Fibroblast of the aortic adventitia (primary cell): Measurements from ENCODE around the gene BCL2L1. TPM values are rescaled to one million over a fixed set of nuclear protein-coding genes. Genes with fewer than 3 reads are reported as not detected.

ENCODE experiments used
- DNase-seq: peaks from one replicate; pipeline ENCODE4 v3.0.0-alpha.2; 2010; ENCODE audit warnings: low read depth
- H3K4me3 ChIP-seq: 2 replicates; pipeline ENCODE4 v1.5.1; 2011; ENCODE audit warnings: low read depth, mild to moderate bottlenecking, control low read depth, low read length, moderate library complexity
- total RNA-seq: library from RNA; depleted of rRNA; stranded (reverse); fragments of >200 nt; gene quantifications from 2 replicates; pipeline ENCODE4 v1.2.3, GENCODE V29; 2012; ENCODE audit warnings: low replicate concordance
- TF ChIP-seq, protein P1 (sequence below): IDR thresholded peaks from 2 replicates; pipeline ENCODE4 v1.5.1; 2011; ENCODE audit warnings: mild to moderate bottlenecking, low read length, control low read depth, inconsistent platforms; ENCODE audit not compliant: insufficient read depth

Gene BCL2L1
- total RNA-seq, 1 donor, result 101 TPM

DNA sequence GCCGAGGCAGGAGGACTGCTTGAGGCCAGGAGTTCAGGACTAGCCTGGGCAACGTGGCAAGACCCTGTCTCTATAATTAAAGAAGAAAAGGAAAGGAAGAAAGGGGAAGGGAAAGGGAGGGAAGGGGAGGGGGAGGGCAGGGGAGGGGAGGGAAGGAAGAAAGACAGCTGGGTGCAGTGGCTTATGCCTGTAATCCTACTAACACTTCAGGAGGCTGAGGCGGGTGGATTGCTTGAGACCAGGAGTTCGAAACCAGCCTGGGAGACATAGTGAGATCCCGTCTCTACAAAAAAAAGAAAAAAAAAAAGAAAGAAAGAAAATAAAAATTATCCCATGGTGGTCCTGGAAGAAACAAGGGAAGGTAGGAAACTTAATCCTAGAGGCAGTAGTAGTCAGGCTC is 33.5 kb downstream of the BCL2L1 start:
- H3K4me3 ChIP-seq, result no peak overlapping the region
- no peak for DNase-seq
- TF ChIP-seq, protein P1, sequence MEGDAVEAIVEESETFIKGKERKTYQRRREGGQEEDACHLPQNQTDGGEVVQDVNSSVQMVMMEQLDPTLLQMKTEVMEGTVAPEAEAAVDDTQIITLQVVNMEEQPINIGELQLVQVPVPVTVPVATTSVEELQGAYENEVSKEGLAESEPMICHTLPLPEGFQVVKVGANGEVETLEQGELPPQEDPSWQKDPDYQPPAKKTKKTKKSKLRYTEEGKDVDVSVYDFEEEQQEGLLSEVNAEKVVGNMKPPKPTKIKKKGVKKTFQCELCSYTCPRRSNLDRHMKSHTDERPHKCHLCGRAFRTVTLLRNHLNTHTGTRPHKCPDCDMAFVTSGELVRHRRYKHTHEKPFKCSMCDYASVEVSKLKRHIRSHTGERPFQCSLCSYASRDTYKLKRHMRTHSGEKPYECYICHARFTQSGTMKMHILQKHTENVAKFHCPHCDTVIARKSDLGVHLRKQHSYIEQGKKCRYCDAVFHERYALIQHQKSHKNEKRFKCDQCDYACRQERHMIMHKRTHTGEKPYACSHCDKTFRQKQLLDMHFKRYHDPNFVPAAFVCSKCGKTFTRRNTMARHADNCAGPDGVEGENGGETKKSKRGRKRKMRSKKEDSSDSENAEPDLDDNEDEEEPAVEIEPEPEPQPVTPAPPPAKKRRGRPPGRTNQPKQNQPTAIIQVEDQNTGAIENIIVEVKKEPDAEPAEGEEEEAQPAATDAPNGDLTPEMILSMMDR, result no peak

DNA sequence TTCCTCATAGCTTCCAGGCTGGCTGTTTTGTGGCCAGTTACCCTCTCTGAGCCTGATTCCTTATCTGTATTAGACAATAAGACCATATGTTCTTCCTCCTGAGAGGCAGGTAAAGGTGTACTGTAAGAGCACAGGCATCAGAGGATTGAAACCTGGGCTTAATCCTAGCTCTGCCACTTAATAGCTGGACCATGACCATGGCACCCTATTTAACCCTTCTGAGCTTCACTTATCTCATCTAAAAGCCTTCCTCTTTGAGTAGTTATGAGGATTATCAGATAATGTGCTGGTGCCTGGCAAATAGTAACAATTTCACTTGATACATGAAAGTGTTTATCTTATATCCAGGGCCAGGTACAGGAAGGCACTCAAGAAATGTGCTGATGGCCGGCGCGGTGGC is 34.9 kb downstream of the BCL2L1 start:
- H3K4me3 ChIP-seq, result no peak overlapping the region
- TF ChIP-seq, protein P1, result no peak
- no peak for DNase-seq

DNA sequence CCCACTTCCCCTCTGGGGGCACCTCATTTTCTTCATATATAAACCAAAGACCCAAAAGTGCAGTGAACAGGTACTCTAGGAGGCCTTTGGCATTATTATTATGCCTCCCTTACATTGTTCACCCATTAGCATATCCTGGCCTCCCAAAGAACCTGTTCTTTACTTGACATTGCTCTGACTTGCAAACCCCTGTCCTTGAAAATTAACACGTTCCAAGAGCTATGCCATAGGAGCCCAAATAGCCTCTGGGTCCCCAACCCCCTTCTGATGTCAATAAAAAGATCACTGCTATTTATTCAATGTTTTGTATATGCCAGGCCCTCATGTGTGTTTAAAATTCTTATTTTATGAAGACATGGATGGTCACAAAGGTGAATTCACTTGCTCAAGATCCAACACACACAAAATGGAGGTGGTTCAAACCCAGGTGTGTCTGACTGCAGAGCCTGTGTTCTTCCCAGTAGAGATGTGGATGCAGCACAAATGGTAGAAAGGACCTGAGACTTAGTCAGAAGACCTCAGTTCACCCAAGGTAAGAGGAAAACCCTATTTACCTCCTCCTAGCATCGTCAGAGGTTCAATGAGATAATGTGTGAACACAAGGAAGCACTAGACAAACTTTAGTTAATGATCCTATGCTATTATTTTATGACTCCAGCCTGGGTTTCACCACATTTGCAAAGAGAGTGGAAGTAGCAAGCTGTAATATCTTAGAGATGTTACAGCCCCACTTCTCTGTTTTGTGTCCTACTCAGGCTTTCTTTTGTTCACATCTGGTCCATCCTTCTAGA is 36.6 kb downstream of the BCL2L1 start:
- H3K4me3 ChIP-seq, result no peak overlapping the region
- TF ChIP-seq, protein P1, result no peak
- DNase-seq, result no peak

DNA sequence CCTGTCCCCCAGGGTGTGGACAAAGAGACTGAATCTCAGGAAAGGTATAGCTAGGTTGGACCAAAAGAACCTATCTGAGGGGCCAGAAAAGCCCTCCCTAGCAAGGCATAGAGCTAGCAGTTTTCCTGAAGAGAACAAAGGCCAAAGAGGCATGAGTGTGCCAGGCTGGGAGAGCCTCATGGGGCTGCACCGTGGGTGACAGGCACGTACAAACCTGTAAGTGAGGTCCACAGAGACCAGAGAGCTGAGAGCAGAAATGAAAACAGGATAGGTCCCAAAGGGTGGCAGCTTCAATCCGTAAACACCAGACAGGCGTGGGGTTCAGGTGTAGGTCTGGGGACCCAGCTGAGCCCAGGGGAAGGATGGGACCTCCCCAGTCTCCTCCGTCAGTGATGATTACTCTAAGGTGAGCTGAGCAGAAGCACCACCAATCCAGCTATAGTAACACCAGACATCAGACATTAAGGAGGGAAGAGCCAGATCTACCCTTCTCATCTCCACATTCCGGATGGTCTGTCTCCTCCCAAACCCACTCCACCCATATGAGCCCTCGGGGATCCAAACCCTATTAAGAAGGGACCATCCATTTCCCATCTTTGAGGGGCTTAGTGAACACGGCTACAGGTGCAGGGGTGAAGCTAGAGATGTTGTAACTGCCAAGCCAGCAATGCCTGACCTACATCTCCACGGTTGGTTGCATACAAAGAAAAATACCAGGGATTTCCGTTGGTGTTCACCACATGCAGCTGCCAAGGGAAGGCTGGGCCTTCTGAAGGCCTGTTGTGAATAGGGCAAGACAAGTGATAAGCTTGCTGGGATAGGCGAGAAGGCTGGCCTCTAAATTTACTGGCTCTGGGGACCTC is 38.3 kb downstream of the BCL2L1 start:
- DNase-seq, result no peak
- TF ChIP-seq, protein P1, result no peak

DNA sequence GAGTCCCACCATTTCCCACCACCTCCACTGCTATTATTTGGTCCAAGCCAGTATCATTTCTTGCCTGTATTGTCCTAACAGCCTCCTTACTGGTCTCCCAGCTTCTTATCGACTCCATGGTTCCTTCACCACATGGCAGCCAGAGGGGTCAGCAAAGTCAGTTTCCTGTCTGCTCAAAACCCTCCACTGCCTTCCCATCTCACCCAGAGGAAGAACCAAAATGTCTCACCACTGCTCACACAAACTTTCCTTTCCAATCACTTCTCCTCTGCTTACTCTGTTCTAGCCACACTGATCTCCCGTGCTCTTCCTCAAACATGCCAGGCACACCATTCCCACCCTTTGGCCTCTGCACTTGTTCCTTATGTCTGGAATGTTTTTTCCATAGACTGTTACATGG is 39.7 kb downstream of the BCL2L1 start:
- H3K4me3 ChIP-seq, result no peak overlapping the region
- DNase-seq, result no peak
- TF ChIP-seq, protein P1, result no peak

More for the DNA sequence above, 38.3 kb downstream of the BCL2L1 start:
- no peak overlapping the region for H3K4me3 ChIP-seq

DNA sequence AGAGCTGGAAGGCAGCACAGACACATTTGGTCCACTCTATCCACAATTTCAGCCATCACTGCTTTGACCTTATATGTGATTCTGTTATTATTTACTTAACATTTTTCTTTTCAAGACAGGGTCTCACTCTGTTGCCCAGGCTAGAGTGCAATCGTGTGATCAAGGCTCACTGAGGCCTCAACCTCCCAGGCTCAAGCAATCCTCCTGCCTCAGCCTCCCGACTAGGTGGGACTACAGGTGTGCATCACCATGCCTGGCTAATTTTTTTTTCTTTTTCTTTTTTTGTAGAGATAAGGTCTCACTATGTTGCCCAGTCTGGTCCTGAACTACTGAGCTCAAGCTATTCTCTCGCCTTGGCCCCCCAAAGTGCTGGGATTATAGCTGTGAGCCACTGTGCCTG is 40.3 kb downstream of the BCL2L1 start:
- no peak overlapping the region for H3K4me3 ChIP-seq
- TF ChIP-seq, protein P1, result no peak
- DNase-seq, result no peak
